Sigmoid colon (tissue), 4 donors: Measurements from ENCODE around the gene PTGIR.

Experiments
- CTCF ChIP-seq, 4 experiments: fragments of 450-650 bp in 3 of 4; fragments of 200-600 bp in 1 of 4; IDR thresholded peaks; one replicate each; pipeline ENCODE4 v1.5.1; 2016 to 2019; ENCODE audit warnings: antibody characterized with exemption in 4 of 4, mild to moderate bottlenecking in 3 of 4, moderate library complexity in 2 of 4
- EP300 ChIP-seq, 4 donors: sonication (generic); formaldehyde crosslinking; IDR thresholded peaks; one replicate each; pipeline ENCODE4 v1.6.1; 2017; ENCODE audit warnings: antibody characterized with exemption in 4 of 4
- POLR2AphosphoS5 ChIP-seq, 4 donors: sonication (generic); formaldehyde crosslinking; IDR thresholded peaks; one replicate each; pipeline ENCODE4 v1.6.1; 2017; ENCODE audit warnings: antibody characterized with exemption in 4 of 4

DNA sequence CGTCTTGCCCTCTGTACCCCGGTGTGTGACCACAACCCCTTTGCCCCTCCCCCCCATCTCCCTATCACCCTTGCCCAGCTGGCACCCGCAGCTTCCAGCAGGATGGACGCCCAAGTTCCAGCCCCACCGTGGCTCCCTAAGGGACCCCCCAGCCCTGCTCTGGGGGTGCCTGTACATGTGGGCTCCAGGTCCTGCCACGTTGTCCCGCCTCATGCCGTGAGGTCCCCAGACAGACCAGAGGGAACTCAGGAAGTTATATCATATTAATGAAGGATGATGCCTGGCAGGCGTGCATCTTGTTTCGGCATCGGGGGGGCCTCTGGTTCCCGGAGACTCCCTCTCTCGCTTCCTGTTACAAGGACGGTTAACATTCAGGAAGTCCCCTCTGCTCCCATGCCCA lies 1.6 kb upstream of the PTGIR start:
- no peak for TF ChIP-seq CTCF (IDR thresholded peaks at IDR 0.05)
- TF ChIP-seq POLR2AphosphoS5 (IDR thresholded peaks at IDR 0.05) = no peak
- TF ChIP-seq EP300 (IDR thresholded peaks at IDR 0.05) = no peak
